MCF 10A (cell line): ENCODE results near the gene RPTOR. TPM values are rescaled to one million over a fixed set of nuclear protein-coding genes. Genes with fewer than 3 reads are reported as not detected.
A peak's percentile ranks its signal among the peaks of the same experiment; 100 is the strongest.

ENCODE experiments used
- BruUV-seq: library from RNA; stranded (reverse); fragments of 400-500 nt; replicated peaks from 2 replicates; lab custom pipeline; 2021; lab: Mats Ljungman, UMichigan
- CTCF ChIA-PET: fragments of 300-600 bp; sonication (Branson Sonifier 250); formaldehyde crosslinking; extraction: SDS; loops from one replicate; lab custom pipeline; 2021; ENCODE audit warnings: antibody characterized with exemption, inconsistent platforms; lab: Yijun Ruan, JAX
- POLR2A ChIA-PET: fragments of 300-600, 350-650 bp; sonication (Branson Sonifier 250); formaldehyde crosslinking; extraction: SDS; loops from one replicate; lab custom pipeline; 2020; ENCODE audit warnings: antibody characterized with exemption, inconsistent platforms; lab: Yijun Ruan, JAX
- DNase-seq: peaks from one replicate; pipeline ENCODE4 v3.0.0-alpha.2; 2018; ENCODE audit not compliant: unreplicated experiment
- H3K27ac Mint-ChIP-seq: one replicate; pipeline ENCODE4 v1.8.0; 2022; ENCODE audit warnings: mild to moderate bottlenecking, low read depth, mixed read lengths; ENCODE audit not compliant: unreplicated experiment
- H3K27me3 Mint-ChIP-seq: one replicate; pipeline ENCODE4 v1.8.0; 2022; ENCODE audit warnings: mixed read lengths; ENCODE audit not compliant: insufficient read depth, unreplicated experiment
- H3K36me3 Mint-ChIP-seq: one replicate; pipeline ENCODE4 v1.8.0; 2022; ENCODE audit warnings: mild to moderate bottlenecking, moderate library complexity, mixed read lengths; ENCODE audit not compliant: insufficient read depth, unreplicated experiment
- H3K4me1 Mint-ChIP-seq: one replicate; pipeline ENCODE4 v1.8.0; 2022; ENCODE audit warnings: mixed read lengths; ENCODE audit not compliant: insufficient read depth, unreplicated experiment
- H3K4me3 Mint-ChIP-seq: one replicate; pipeline ENCODE4 v1.8.0; 2022; ENCODE audit warnings: mild to moderate bottlenecking, moderate library complexity, mixed read lengths; ENCODE audit not compliant: unreplicated experiment
- H3K9me3 Mint-ChIP-seq: one replicate; pipeline ENCODE4 v1.8.0; 2022; ENCODE audit warnings: mixed read lengths; ENCODE audit not compliant: unreplicated experiment
- intact Hi-C: fragments of 100-400 bp; cut with micrococcal nuclease; formaldehyde crosslinking; loops from 2 replicates; pipeline ENCODE4 v1.14.1; 2022
- total RNA-seq: library from RNA; stranded (reverse); gene quantifications from 2 replicates; pipeline ENCODE4 v1.2.3, GENCODE V29; 2022
- TF ChIP-seq, protein P1 (sequence below): fragments of 200-600 bp; IDR thresholded peaks from one replicate; pipeline ENCODE4 v1.8.0; 2022; ENCODE audit warnings: antibody characterized with exemption, mild to moderate bottlenecking; ENCODE audit not compliant: unreplicated experiment

The RPTOR gene
- total RNA-seq, 1 experiment from 2014 or later, result 41.3 TPM

- no peak for DNase-seq
- Mint-ChIP-seq H3K36me3 (no peaks in the 10 kb centered on the region), H3K4me3 (no peak overlapping the region), H3K9me3 (no peaks in the 10 kb centered on the region), H3K4me1 (peaks cover 11% of the 10 kb centered on the region), H3K27me3 (peaks cover 16% of the 10 kb centered on the region), H3K27ac (peak overlapping the region; percentile 57)
- CTCF ChIA-PET, result interaction anchor here (0.5 to 0.7 kb wide), 4 partner anchors 23 to 529 kb away, joined by 3 to 5 read pairs (median 4); no protein-coding TSS in a partner anchor
- TF ChIP-seq, protein P1, sequence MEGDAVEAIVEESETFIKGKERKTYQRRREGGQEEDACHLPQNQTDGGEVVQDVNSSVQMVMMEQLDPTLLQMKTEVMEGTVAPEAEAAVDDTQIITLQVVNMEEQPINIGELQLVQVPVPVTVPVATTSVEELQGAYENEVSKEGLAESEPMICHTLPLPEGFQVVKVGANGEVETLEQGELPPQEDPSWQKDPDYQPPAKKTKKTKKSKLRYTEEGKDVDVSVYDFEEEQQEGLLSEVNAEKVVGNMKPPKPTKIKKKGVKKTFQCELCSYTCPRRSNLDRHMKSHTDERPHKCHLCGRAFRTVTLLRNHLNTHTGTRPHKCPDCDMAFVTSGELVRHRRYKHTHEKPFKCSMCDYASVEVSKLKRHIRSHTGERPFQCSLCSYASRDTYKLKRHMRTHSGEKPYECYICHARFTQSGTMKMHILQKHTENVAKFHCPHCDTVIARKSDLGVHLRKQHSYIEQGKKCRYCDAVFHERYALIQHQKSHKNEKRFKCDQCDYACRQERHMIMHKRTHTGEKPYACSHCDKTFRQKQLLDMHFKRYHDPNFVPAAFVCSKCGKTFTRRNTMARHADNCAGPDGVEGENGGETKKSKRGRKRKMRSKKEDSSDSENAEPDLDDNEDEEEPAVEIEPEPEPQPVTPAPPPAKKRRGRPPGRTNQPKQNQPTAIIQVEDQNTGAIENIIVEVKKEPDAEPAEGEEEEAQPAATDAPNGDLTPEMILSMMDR, result no peak
- POLR2A ChIA-PET, result no interaction called here
- intact Hi-C loops, result loop anchor here (2.0 to 10.0 kb wide), 3 partner anchors 125 to 552 kb away; no protein-coding TSS in a partner anchor
- BruUV-seq, result no TSS peak
Observed at GRCh38 chr17:80979547-80980378, 435.1 kb downstream of the RPTOR start.

DNA sequence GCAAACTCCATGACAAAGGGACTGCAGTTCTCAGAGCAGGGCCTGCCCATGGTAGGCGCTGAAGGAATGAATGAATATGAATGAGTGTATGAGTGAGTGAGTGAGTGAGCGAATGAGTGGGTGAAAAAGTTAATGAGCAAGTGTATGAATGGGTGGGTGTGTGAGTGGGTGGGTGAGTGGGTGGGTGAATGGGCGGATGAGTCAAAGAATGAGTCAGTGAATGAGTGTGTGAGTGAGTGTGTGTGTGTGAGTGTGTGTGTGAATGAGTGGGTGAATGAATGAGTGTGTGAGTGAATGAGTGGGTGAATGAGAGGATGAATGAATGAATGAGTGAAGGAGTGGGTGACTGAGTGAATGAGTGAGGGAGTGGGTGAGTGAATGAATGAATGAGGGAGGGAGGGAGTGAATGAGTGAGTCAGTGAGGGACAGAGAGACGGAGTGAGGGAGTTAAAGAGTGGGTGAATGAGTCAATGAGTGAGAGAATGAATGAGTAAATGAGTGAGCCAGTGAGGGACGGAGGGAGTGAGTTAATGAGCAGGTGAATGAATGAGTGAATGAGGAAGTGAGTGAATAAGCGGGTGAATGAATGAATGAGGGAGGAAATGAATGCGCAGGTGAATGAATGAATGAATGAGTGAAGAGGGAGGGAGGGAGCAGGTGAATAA lies 435.9 kb downstream of the RPTOR start:
- intact Hi-C loops, result loop anchor here (1.0 to 10.0 kb wide), 4 partner anchors 114 to 553 kb away; no protein-coding TSS in a partner anchor
- BruUV-seq, result no TSS peak
- no peak for DNase-seq

GRCh38 chr17:80981062-80981902 lies 436.6 kb downstream of the RPTOR start:
- Mint-ChIP-seq H3K27me3 (peaks cover 16% of the 10 kb centered on the region), H3K4me1 (peaks cover 11% of the 10 kb centered on the region), H3K4me3 (no peak overlapping the region), H3K36me3 (no peaks in the 10 kb centered on the region), H3K27ac (no peak overlapping the region), H3K9me3 (no peaks in the 10 kb centered on the region)
- POLR2A ChIA-PET, result interaction anchor here (0.7 kb wide), 1 partner anchor 554 kb away, joined by 3 read pairs; no protein-coding TSS in a partner anchor
- intact Hi-C loops, result loop anchor here (1.0 to 10.0 kb wide), 4 partner anchors 115 to 554 kb away; no protein-coding TSS in a partner anchor
- no TSS peak for BruUV-seq
- DNase-seq, result no peak
- TF ChIP-seq, protein P1, result peak; percentile 95
- CTCF ChIA-PET, result interaction anchor here (0.6 to 0.7 kb wide), 4 partner anchors 24 to 385 kb away, joined by 3 to 4 read pairs (median 4); no protein-coding TSS in a partner anchor

More for the DNA sequence above, 435.9 kb downstream of the RPTOR start:
- Mint-ChIP-seq H3K27ac (peak overlapping the region; percentile 57), H3K27me3 (peaks cover 16% of the 10 kb centered on the region), H3K4me1 (peaks cover 11% of the 10 kb centered on the region), H3K36me3 (no peaks in the 10 kb centered on the region), H3K4me3 (no peak overlapping the region), H3K9me3 (no peaks in the 10 kb centered on the region)
- ChIA-PET CTCF (no interaction called here), POLR2A (no interaction called here)
- TF ChIP-seq, protein P1, result no peak
